Measurements from ENCODE around the gene SLC2A9.
"Not testable (repeated sequence)": the region's sequence is repeated elsewhere in the genome, so short reads cannot be mapped to it uniquely, and the experiment has no call there.

SLC2A9 gene

DNA sequence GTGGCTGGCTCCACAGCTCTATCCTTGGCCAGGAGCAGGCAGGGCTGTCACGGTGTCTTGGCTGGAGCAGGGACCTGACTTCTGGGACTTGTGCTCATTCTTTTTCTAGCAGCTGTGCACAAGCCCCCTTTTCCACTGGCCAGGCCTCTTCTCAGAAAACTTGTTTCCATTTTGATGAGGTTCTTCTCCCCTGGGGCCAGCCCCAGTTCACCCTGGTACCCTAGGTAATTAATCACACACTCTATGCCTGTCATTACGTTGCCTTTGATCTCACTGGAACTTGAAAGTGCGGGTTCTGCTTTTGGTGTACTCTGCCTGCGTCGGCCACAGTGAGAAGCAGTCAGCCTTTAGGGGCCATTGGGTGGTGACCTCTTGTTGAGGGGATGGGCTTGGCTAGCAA, 213.2 kb downstream of the SLC2A9 start:
- no peak for DNase-seq

DNA sequence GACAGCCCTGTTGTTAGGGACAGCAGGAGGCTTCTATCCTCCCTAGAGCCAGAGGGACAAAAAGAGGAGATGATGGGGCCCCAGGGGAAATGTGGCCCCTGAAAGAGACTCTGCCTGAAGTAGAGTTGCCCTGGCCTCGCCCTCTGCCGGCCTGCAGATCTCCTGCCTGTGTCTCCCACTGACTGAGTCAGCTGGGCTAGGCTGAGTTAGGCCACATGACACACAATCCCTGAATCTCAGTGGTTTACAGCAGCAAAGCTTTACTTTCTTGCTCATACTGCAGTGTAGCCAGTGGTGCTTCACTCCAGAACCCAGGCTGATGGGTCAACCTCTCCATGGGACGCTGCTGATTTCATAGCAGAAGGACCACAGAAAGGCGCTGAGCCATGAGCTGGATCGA, 216.4 kb downstream of the SLC2A9 start:
- no peak for DNase-seq

DNA sequence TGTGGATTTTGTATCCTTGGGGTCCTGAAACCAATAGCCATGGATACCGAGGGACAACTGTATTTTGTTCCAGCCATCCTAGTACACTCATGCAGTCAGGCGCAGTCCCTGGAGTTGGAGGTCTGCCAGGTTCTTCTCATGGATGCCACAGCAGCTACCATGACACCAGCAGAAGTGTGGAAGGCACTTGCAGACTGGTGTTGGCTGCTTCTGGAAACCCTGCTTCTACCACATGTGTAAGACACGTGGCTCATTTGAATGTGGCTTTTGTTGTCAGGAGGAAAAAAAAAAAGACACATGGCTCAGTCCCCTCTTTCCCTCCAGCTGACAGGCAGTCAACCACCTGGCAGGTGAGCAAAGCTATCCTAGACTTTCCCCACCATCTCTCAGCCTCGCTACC, 220.4 kb downstream of the SLC2A9 start:
- DNase-seq = peak in 1 of 2 experiments; percentile 35

DNA sequence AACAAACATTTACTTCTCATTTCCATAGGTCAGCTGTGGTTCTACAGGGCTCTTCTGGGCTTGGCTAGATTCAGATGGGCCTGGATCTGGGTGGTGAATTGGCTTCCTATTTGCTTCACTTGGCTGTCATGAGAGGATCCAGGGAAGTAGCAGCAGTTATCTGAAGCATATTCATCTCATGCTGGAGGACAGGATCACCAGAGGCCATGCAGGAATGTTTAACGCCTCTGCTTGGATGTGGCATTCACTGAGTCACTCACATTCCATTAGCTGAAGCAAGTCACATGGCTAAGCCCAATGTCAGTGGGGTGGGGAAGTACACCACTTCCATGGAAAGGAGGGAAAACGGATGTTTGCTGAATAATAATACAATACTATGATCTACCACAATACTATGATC, 224.7 kb downstream of the SLC2A9 start:
- DNase-seq = not testable (repeated sequence)

DNA sequence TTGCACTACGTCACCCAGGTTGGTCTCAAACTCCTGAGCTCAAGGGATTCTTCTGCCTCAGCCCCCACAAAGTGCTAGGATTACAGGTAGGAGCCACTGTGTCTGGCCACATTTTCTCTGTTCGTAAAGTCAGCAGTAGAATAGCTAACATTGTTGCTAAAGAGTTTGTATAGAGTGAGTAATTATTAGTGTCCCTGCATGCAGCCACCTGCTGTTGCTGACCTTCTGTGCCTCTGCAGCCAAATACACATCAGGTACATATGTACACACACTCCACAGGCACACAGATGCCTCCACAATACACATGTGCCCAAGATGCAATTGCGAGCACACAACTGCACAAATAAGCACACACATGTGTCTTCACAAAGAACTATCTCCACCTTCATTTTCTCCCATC, 228.9 kb downstream of the SLC2A9 start:
- DNase-seq = no peak

DNA sequence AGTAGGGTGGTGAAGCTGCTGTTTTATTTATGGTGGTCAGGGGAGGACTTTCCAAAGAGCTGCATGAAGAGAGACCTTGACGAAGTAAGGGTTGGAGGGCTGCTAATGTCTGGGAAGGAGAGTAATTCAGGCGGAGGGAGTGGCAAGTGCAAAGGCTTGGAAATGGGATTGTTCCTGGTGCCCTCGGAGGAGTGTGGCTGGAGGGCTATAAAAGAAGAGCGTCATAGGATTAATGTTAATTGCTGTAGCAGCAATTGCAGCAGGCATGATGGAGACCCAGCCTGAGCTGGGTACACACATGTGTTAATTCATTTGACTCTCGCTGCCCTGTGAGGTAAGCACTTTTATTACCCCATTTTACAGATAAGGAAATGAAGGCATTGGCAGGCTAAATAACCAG, 235.4 kb downstream of the SLC2A9 start:
- not testable (repeated sequence) for DNase-seq

DNA sequence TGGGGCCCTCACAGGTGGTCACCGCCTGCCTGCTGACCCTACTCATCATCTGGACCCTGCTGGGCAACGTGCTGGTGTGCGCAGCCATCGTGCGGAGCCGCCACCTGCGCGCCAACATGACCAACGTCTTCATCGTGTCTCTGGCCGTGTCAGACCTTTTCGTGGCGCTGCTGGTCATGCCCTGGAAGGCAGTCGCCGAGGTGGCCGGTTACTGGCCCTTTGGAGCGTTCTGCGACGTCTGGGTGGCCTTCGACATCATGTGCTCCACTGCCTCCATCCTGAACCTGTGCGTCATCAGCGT, 239.2 kb downstream of the SLC2A9 start:
- DNase-seq = no peak

DNA sequence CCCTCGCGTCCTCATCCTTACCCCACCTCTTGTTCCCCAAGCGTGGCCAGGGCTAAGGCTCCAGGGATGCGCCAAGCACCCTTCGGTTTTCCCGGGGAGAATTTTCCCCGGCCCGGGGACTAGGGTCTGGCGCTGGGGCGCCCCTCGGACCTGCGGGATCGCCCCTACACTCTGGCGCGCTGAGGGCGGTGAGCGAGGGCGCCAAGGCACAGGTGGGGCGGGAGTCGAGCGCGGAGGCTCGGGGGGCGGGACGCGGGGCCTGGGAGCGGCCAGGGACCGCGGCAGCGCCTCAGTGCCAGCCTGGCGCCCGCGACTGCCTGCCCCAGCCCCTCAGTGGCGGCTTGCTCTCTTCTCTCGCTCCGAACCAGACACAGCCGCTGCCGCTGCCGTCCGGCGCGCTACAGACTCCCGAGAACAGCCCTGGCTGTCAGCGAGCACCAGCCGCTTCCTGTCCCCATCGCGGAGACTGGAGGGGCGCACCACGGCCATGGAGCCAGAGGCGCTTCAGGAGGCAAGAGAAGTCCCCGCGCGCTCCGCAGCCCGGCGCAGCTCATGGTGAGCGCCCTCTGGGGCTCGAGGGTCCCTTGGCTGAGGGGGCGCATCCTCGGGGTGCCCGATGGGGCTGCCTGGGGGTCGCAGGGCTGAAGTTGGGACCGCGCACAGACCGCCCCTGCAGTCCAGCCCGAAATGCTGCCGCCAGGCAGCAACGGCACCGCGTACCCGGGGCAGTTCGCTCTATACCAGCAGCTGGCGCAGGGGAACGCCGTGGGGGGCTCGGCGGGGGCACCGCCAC, 239.8 kb downstream of the SLC2A9 start, which contains the start of gene DRD5:
Gene DRD5 (plus strand): TSS at position 292 of the 793 bp plus-strand sequence. CDS start 396 bp downstream, at position 688.
- no peak for DNase-seq
